MM.1S (cell line): ENCODE data around the gene KLHL15.

Experiments used
- DNase-seq: peaks from one replicate; pipeline ENCODE4 v3.0.0-alpha.2; 2015
- H2AFZ ChIP-seq: fragments of 300-600 bp; sonication (generic); 2 replicates; pipeline ENCODE4 v1.6.0; 2016; ENCODE audit warnings: antibody characterized with exemption, low read length
- H3F3A ChIP-seq: fragments of 300-600 bp; sonication (generic); 2 replicates; pipeline ENCODE4 v1.6.1; 2016; ENCODE audit warnings: mild to moderate bottlenecking, antibody characterized with exemption, low read length, moderate library complexity, mixed read lengths; ENCODE audit not compliant: insufficient read depth
- H3K27ac ChIP-seq: fragments of 300-600 bp; sonication (generic); 2 replicates; pipeline ENCODE4 v1.5.1; 2016; ENCODE audit warnings: mild to moderate bottlenecking, low read length
- H3K27me3 ChIP-seq: fragments of 300-600 bp; sonication (generic); replicated peaks from 2 replicates; pipeline ENCODE4 v1.6.0; 2016; ENCODE audit warnings: low read length; ENCODE audit not compliant: insufficient read depth
- H3K36me3 ChIP-seq: fragments of 300-600 bp; sonication (generic); replicated peaks from 2 replicates; pipeline ENCODE4 v1.6.1; 2016; ENCODE audit warnings: mild to moderate bottlenecking, low read length, mixed read lengths; ENCODE audit not compliant: insufficient read depth
- H3K4me1 ChIP-seq: fragments of 300-600 bp; sonication (generic); 2 replicates; pipeline ENCODE4 v1.6.1; 2016; ENCODE audit warnings: low read length, mixed read lengths
- H3K4me2 ChIP-seq: fragments of 300-600 bp; sonication (generic); 2 replicates; pipeline ENCODE4 v1.6.0; 2016; ENCODE audit warnings: low read depth, low read length
- H3K4me3 ChIP-seq: fragments of 300-600 bp; sonication (generic); 2 replicates; pipeline ENCODE4 v1.5.1; 2016; ENCODE audit warnings: low read length, mixed read lengths
- H3K79me2 ChIP-seq: fragments of 300-600 bp; sonication (generic); 2 replicates; pipeline ENCODE4 v1.6.1; 2016; ENCODE audit warnings: mixed run types, low read length, mixed read lengths
- H3K9ac ChIP-seq: fragments of 300-600 bp; sonication (generic); 2 replicates; pipeline ENCODE4 v1.6.1; 2016; ENCODE audit warnings: low read length, mixed read lengths
- H3K9me2 ChIP-seq: fragments of 300-600 bp; sonication (generic); replicated peaks from 2 replicates; pipeline ENCODE4 v1.6.1; 2016; ENCODE audit warnings: mild to moderate bottlenecking, low read length, mixed read lengths; ENCODE audit not compliant: insufficient read depth
- H3K9me3 ChIP-seq: fragments of 300-600 bp; sonication (generic); replicated peaks from 2 replicates; pipeline ENCODE4 v1.6.1; 2016; ENCODE audit warnings: mild to moderate bottlenecking, low read length, mixed read lengths; ENCODE audit not compliant: insufficient read depth
- H4K20me1 ChIP-seq: fragments of 300-600 bp; sonication (generic); 2 replicates; pipeline ENCODE4 v1.6.1; 2016; ENCODE audit warnings: mild to moderate bottlenecking, low read length, moderate library complexity, mixed read lengths; ENCODE audit not compliant: insufficient read depth
- EZH2 ChIP-seq: fragments of 300-600 bp; sonication (generic); optimal IDR thresholded peaks from 2 replicates; pipeline ENCODE3; 2017; ENCODE audit warnings: low read depth, mild to moderate bottlenecking, antibody characterized with exemption, low read length, mixed read lengths
- EZH2phosphoT487 ChIP-seq: fragments of 300-600 bp; sonication (generic); IDR thresholded peaks from 2 replicates; pipeline ENCODE4 v1.6.1; 2018; ENCODE audit warnings: antibody characterized with exemption, low read length
- TF ChIP-seq, protein P1 (sequence below): fragments of 300-600 bp; sonication (generic); IDR thresholded peaks from 2 replicates; pipeline ENCODE4 v1.5.1; 2016; ENCODE audit warnings: antibody characterized with exemption, low read length, mixed read lengths

The KLHL15 gene

DNA sequence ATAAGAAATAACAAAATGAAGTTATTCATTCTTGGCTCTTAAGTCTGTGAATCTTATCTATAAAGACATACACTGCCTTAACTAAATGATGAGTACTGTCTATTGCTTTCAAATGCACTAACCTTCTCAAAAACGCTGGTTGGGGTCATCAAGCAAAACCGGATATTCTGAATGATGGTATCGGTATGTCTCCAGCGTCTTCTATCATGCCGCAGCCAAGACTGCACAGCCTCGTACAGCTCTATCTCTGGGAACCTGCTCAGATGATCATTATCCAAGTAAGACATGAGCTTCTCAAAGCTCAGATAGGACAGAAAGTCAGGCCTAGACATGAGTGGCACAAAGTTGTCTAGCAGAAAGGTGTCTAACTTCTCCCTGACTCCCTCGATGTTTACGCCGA, 21.1 kb downstream of the KLHL15 start:
- TF ChIP-seq, protein P1, sequence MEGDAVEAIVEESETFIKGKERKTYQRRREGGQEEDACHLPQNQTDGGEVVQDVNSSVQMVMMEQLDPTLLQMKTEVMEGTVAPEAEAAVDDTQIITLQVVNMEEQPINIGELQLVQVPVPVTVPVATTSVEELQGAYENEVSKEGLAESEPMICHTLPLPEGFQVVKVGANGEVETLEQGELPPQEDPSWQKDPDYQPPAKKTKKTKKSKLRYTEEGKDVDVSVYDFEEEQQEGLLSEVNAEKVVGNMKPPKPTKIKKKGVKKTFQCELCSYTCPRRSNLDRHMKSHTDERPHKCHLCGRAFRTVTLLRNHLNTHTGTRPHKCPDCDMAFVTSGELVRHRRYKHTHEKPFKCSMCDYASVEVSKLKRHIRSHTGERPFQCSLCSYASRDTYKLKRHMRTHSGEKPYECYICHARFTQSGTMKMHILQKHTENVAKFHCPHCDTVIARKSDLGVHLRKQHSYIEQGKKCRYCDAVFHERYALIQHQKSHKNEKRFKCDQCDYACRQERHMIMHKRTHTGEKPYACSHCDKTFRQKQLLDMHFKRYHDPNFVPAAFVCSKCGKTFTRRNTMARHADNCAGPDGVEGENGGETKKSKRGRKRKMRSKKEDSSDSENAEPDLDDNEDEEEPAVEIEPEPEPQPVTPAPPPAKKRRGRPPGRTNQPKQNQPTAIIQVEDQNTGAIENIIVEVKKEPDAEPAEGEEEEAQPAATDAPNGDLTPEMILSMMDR: no peak
- TF ChIP-seq EZH2 (no peak), EZH2phosphoT487 (no peak)
- Histone ChIP-seq H3K36me3 (no peaks in the 10 kb centered on the region), H3K4me2 (no peak overlapping the region), H3K4me3 (no peak overlapping the region), H3F3A (no peaks in the 10 kb centered on the region), H2AFZ (no peak overlapping the region), H4K20me1 (no peaks in the 10 kb centered on the region), H3K27ac (no peak overlapping the region), H3K9ac (no peak overlapping the region), H3K9me3 (no peaks in the 10 kb centered on the region), H3K4me1 (peaks cover 15% of the 10 kb centered on the region), H3K79me2 (peaks cover 28% of the 10 kb centered on the region), H3K27me3 (no peaks in the 10 kb centered on the region), H3K9me2 (no peaks in the 10 kb centered on the region)
- DNase-seq: no peak

DNA sequence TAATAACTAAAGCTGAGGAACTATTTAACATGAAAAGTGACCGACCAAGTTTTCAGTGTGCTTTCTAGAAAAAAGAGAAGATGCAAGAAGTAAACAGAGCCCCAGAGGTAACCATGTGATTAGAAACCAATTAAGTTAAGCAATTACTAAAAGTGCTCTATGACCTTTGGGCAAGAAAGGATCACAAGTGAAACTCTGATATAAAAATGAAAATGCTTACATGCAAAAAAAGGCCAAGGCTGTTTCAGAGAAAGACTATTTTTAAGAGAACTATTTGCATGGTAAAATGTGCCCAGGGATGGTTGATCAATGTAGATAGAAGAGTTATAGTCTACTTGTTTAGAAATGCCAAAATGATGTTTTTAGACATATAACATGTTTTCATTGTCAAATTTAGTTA, 22.0 kb downstream of the KLHL15 start:
- H3K27me3 ChIP-seq: no peaks in the 10 kb centered on the region
- no peaks in the 10 kb centered on the region for H4K20me1 ChIP-seq
- H3F3A ChIP-seq: no peaks in the 10 kb centered on the region
- H3K36me3 ChIP-seq: no peaks in the 10 kb centered on the region
- H2AFZ ChIP-seq: no peak overlapping the region
- peaks cover 24% of the 10 kb centered on the region for H3K79me2 ChIP-seq
- TF ChIP-seq, protein P1: no peak
- TF ChIP-seq EZH2: no peak
- TF ChIP-seq EZH2phosphoT487: no peak
- no peak overlapping the region for H3K4me3 ChIP-seq
- H3K4me2 ChIP-seq: peak overlapping the region; percentile 32; the same call in 1 of the 2 replicates
- peak; percentile 53 for DNase-seq
- no peak overlapping the region for H3K9ac ChIP-seq
- H3K27ac ChIP-seq: peak overlapping the region; percentile 9; the same call in 1 of the 2 replicates
- H3K9me2 ChIP-seq: no peaks in the 10 kb centered on the region
- peaks cover 15% of the 10 kb centered on the region for H3K4me1 ChIP-seq
- H3K9me3 ChIP-seq: no peaks in the 10 kb centered on the region

DNA sequence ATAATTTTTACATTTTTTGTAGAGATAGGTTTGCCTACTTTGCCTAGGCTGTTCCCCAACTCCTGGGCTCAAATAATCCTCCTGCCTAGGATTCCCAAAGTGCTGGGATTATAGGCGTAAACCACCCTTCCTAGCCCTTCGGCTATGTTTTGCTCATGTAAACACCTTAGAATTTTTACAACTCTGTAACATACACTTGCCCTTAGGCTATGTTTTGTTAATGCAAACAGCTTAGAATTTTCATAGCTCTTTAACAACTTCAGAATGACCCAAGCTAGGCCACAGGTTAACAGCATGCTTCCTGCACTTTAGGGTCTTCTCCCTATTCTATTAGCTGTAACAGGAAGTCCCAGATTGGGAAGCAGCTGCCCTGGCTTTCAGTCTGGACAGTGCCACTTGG, 24.2 kb downstream of the KLHL15 start:
- Histone ChIP-seq H3K4me1 (peaks cover 15% of the 10 kb centered on the region), H3K9me3 (no peaks in the 10 kb centered on the region), H4K20me1 (no peaks in the 10 kb centered on the region), H3K36me3 (no peaks in the 10 kb centered on the region), H3K79me2 (peaks cover 21% of the 10 kb centered on the region), H3K4me2 (no peak overlapping the region), H2AFZ (no peak overlapping the region), H3K27ac (no peak overlapping the region), H3K4me3 (no peak overlapping the region), H3K9me2 (no peaks in the 10 kb centered on the region), H3K9ac (no peak overlapping the region), H3F3A (no peaks in the 10 kb centered on the region), H3K27me3 (no peaks in the 10 kb centered on the region)
- DNase-seq: no peak
- no peak for TF ChIP-seq EZH2
- TF ChIP-seq, protein P1: no peak
